ENCODE data around the gene CRAMP1.

DNA sequence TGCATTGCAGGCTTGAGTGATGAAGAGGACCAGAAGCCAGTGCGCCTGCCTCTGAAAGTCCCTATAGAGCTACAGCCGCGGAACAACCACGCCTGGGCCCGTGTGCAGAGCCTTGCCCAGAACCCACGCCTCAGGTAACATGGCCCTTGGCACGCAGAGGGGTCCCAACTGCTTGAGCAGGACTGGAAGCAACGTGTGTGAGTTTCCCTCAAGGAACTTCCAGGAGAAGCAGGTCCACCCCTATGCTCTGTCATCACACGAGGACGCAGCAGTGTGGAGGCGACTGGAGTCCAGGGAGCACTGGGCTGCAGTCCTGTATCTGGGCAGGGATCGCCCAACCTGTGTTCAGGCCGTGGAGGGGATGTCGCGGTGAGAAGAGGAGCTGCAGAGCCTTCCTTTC, 40.9 kb downstream of the CRAMP1 start:
- TF ChIP-seq, protein P1, sequence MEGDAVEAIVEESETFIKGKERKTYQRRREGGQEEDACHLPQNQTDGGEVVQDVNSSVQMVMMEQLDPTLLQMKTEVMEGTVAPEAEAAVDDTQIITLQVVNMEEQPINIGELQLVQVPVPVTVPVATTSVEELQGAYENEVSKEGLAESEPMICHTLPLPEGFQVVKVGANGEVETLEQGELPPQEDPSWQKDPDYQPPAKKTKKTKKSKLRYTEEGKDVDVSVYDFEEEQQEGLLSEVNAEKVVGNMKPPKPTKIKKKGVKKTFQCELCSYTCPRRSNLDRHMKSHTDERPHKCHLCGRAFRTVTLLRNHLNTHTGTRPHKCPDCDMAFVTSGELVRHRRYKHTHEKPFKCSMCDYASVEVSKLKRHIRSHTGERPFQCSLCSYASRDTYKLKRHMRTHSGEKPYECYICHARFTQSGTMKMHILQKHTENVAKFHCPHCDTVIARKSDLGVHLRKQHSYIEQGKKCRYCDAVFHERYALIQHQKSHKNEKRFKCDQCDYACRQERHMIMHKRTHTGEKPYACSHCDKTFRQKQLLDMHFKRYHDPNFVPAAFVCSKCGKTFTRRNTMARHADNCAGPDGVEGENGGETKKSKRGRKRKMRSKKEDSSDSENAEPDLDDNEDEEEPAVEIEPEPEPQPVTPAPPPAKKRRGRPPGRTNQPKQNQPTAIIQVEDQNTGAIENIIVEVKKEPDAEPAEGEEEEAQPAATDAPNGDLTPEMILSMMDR (IDR thresholded peaks at IDR 0.05), result no peak
- TF ChIP-seq POLR2A (IDR thresholded peaks at IDR 0.05) (no peak), POLR2AphosphoS5 (IDR thresholded peaks at IDR 0.05) (no peak), EP300 (IDR thresholded peaks at IDR 0.05) (no peak)
